Measurements from ENCODE around the gene NBAS.

Gene NBAS

GRCh38 chr2:15145046-15145817 is 415.9 kb downstream of the NBAS start:
- POLR2A ChIA-PET = no interaction called here
- DNase-seq = no peak
- peaks cover 3 to 22% (median 15%) of the 10 kb centered on the region in 4 experiments for H3K4me1 ChIP-seq (ENCODE audit: control extremely low read depth in 1 of 4, control insufficient read depth in 4 of 4, insufficient read depth in 4 of 4, low read length in 3 of 4)
- no peaks in the 10 kb centered on the region for H3K36me3 ChIP-seq (ENCODE audit: control insufficient read depth in 4 of 4, insufficient read depth in 4 of 4, low read length in 3 of 4)
- WGBS (ENCODE audit: insufficient coverage) = 96% methylated on average over 2 of the region's 5 CpGs
- CTCF ChIA-PET = interaction anchor here (1.1 to 1.3 kb wide), 3 partner anchors 10 to 96 kb away, joined by 3 read pairs; no protein-coding TSS in a partner anchor
- H3K4me3 ChIP-seq (ENCODE audit: control insufficient read depth in 1 of 7, extremely low read depth in 1 of 7, insufficient read depth in 4 of 7, low read depth in 2 of 7, low read length in 6 of 7) = no peak overlapping the region
- no peaks in the 10 kb centered on the region for H3K27me3 ChIP-seq (replicated peaks in 2 of 5; ENCODE audit: control insufficient read depth in 4 of 5, insufficient read depth in 5 of 5, low read length in 4 of 5)
- peaks cover 0 to 3% (median 0%) of the 10 kb centered on the region in 5 experiments for H3K9me3 ChIP-seq (ENCODE audit: control extremely low read depth in 1 of 5, control insufficient read depth in 4 of 5, insufficient read depth in 2 of 5, low read depth in 1 of 5, low read length in 4 of 5)
- H3K27ac ChIP-seq (ENCODE audit: insufficient read depth in 1 of 2, low read depth in 1 of 2, low read length in 2 of 2, poor library complexity in 1 of 2, severe bottlenecking in 2 of 2) = no peak overlapping the region

- Histone ChIP-seq H3K27me3 (replicated peaks in 2 of 5; ENCODE audit: control insufficient read depth in 4 of 5, insufficient read depth in 5 of 5, low read length in 4 of 5) (no peaks in the 10 kb centered on the region), H3K4me3 (ENCODE audit: control insufficient read depth in 1 of 7, extremely low read depth in 1 of 7, insufficient read depth in 4 of 7, low read depth in 2 of 7, low read length in 6 of 7) (peak overlapping the region in 2 of 7 experiments; percentile 34 to 54), H3K36me3 (ENCODE audit: control insufficient read depth in 4 of 4, insufficient read depth in 4 of 4, low read length in 3 of 4) (no peaks in the 10 kb centered on the region), H3K9me3 (ENCODE audit: control extremely low read depth in 1 of 5, control insufficient read depth in 4 of 5, insufficient read depth in 2 of 5, low read depth in 1 of 5, low read length in 4 of 5) (peaks cover 0 to 9% (median 0%) of the 10 kb centered on the region in 5 experiments), H3K27ac (ENCODE audit: insufficient read depth in 1 of 2, low read depth in 1 of 2, low read length in 2 of 2, poor library complexity in 1 of 2, severe bottlenecking in 2 of 2) (peak overlapping the region; percentile 59 to 65), H3K4me1 (ENCODE audit: control extremely low read depth in 1 of 4, control insufficient read depth in 4 of 4, insufficient read depth in 4 of 4, low read length in 3 of 4) (peaks cover 3 to 22% (median 15%) of the 10 kb centered on the region in 4 experiments)
- peak; percentile 94 to 100 (median 98) for DNase-seq
- ChIA-PET CTCF (interaction anchor here (0.6 to 0.9 kb wide), 2 partner anchors 16 to 18 kb away, joined by 3 read pairs; no protein-coding TSS in a partner anchor), POLR2A (no interaction called here)
- WGBS (ENCODE audit: insufficient coverage) = 0% methylated on average over 11 of the region's 14 CpGs
These were observed 419.0 kb downstream of the NBAS start for GRCh38 chr2:15142069-15142689.

GRCh38 chr2:15141211-15141610 is 419.9 kb downstream of the NBAS start:
- no peak overlapping the region for H3K4me3 ChIP-seq (ENCODE audit: control insufficient read depth in 1 of 7, extremely low read depth in 1 of 7, insufficient read depth in 4 of 7, low read depth in 2 of 7, low read length in 6 of 7)
- ChIA-PET POLR2A (no interaction called here), CTCF (interaction anchor here (0.6 to 0.9 kb wide), 2 partner anchors 17 to 19 kb away, joined by 3 read pairs; no protein-coding TSS in a partner anchor)
- peaks cover 3 to 22% (median 15%) of the 10 kb centered on the region in 4 experiments for H3K4me1 ChIP-seq (ENCODE audit: control extremely low read depth in 1 of 4, control insufficient read depth in 4 of 4, insufficient read depth in 4 of 4, low read length in 3 of 4)
- peaks cover 0 to 9% (median 0%) of the 10 kb centered on the region in 5 experiments for H3K9me3 ChIP-seq (ENCODE audit: control extremely low read depth in 1 of 5, control insufficient read depth in 4 of 5, insufficient read depth in 2 of 5, low read depth in 1 of 5, low read length in 4 of 5)
- no peak overlapping the region for H3K27ac ChIP-seq (ENCODE audit: insufficient read depth in 1 of 2, low read depth in 1 of 2, low read length in 2 of 2, poor library complexity in 1 of 2, severe bottlenecking in 2 of 2)
- 96% methylated on average over 7 of the region's 7 CpGs for WGBS (ENCODE audit: insufficient coverage)
- H3K27me3 ChIP-seq (replicated peaks in 2 of 5; ENCODE audit: control insufficient read depth in 4 of 5, insufficient read depth in 5 of 5, low read length in 4 of 5) = no peaks in the 10 kb centered on the region
- DNase-seq = peak in 2 of 3 donors; percentile 11 to 24
- H3K36me3 ChIP-seq (ENCODE audit: control insufficient read depth in 4 of 4, insufficient read depth in 4 of 4, low read length in 3 of 4) = no peaks in the 10 kb centered on the region

- H3K36me3 ChIP-seq (ENCODE audit: control insufficient read depth in 4 of 4, insufficient read depth in 4 of 4, low read length in 3 of 4) = no peaks in the 10 kb centered on the region
- peaks cover 0 to 9% (median 3%) of the 10 kb centered on the region in 5 experiments for H3K9me3 ChIP-seq (ENCODE audit: control extremely low read depth in 1 of 5, control insufficient read depth in 4 of 5, insufficient read depth in 2 of 5, low read depth in 1 of 5, low read length in 4 of 5)
- peaks cover 0 to 4% (median under 1%) of the 10 kb centered on the region in 4 experiments for H3K4me1 ChIP-seq (ENCODE audit: control extremely low read depth in 1 of 4, control insufficient read depth in 4 of 4, insufficient read depth in 4 of 4, low read length in 3 of 4)
- 84% methylated on average over 4 of the region's 6 CpGs for WGBS (ENCODE audit: insufficient coverage)
- H3K27me3 ChIP-seq (replicated peaks in 2 of 5; ENCODE audit: control insufficient read depth in 4 of 5, insufficient read depth in 5 of 5, low read length in 4 of 5) = no peaks in the 10 kb centered on the region
- no peak overlapping the region for H3K27ac ChIP-seq (ENCODE audit: insufficient read depth in 1 of 2, low read depth in 1 of 2, low read length in 2 of 2, poor library complexity in 1 of 2, severe bottlenecking in 2 of 2)
- no peak overlapping the region for H3K4me3 ChIP-seq (ENCODE audit: control insufficient read depth in 1 of 7, extremely low read depth in 1 of 7, insufficient read depth in 4 of 7, low read depth in 2 of 7, low read length in 6 of 7)
- ChIA-PET POLR2A (no interaction called here), CTCF (no interaction called here)
- DNase-seq = no peak
These were observed 424.5 kb downstream of the NBAS start for GRCh38 chr2:15136639-15137038.

GRCh38 chr2:15134957-15135356 is 426.2 kb downstream of the NBAS start:
- H3K9me3 ChIP-seq (ENCODE audit: control extremely low read depth in 1 of 5, control insufficient read depth in 4 of 5, insufficient read depth in 2 of 5, low read depth in 1 of 5, low read length in 4 of 5) = peaks cover 0 to 3% (median 2%) of the 10 kb centered on the region in 5 experiments
- no peak for DNase-seq
- no peaks in the 10 kb centered on the region for H3K4me1 ChIP-seq (ENCODE audit: control extremely low read depth in 1 of 4, control insufficient read depth in 4 of 4, insufficient read depth in 4 of 4, low read length in 3 of 4)
- H3K36me3 ChIP-seq (ENCODE audit: control insufficient read depth in 4 of 4, insufficient read depth in 4 of 4, low read length in 3 of 4) = no peaks in the 10 kb centered on the region
- POLR2A ChIA-PET = no interaction called here
- H3K27ac ChIP-seq (ENCODE audit: insufficient read depth in 1 of 2, low read depth in 1 of 2, low read length in 2 of 2, poor library complexity in 1 of 2, severe bottlenecking in 2 of 2) = no peak overlapping the region
- no peaks in the 10 kb centered on the region for H3K27me3 ChIP-seq (replicated peaks in 2 of 5; ENCODE audit: control insufficient read depth in 4 of 5, insufficient read depth in 5 of 5, low read length in 4 of 5)
- H3K4me3 ChIP-seq (ENCODE audit: control insufficient read depth in 1 of 7, extremely low read depth in 1 of 7, insufficient read depth in 4 of 7, low read depth in 2 of 7, low read length in 6 of 7) = no peak overlapping the region
- CTCF ChIA-PET = interaction anchor here (1.0 to 1.8 kb wide), 2 partner anchors 10 to 12 kb away, joined by 3 to 5 read pairs; no protein-coding TSS in a partner anchor
- 95% methylated on average over 3 of the region's 3 CpGs for WGBS (ENCODE audit: insufficient coverage)

GRCh38 chr2:15133461-15133860 is 427.7 kb downstream of the NBAS start:
- no peaks in the 10 kb centered on the region for H3K27me3 ChIP-seq (replicated peaks in 2 of 5; ENCODE audit: control insufficient read depth in 4 of 5, insufficient read depth in 5 of 5, low read length in 4 of 5)
- CTCF ChIA-PET = no interaction called here
- no peak overlapping the region for H3K4me3 ChIP-seq (ENCODE audit: control insufficient read depth in 1 of 7, extremely low read depth in 1 of 7, insufficient read depth in 4 of 7, low read depth in 2 of 7, low read length in 6 of 7)
- H3K4me1 ChIP-seq (ENCODE audit: control extremely low read depth in 1 of 4, control insufficient read depth in 4 of 4, insufficient read depth in 4 of 4, low read length in 3 of 4) = no peaks in the 10 kb centered on the region
- no peaks in the 10 kb centered on the region for H3K36me3 ChIP-seq (ENCODE audit: control insufficient read depth in 4 of 4, insufficient read depth in 4 of 4, low read length in 3 of 4)
- DNase-seq = no peak
- H3K27ac ChIP-seq (ENCODE audit: insufficient read depth in 1 of 2, low read depth in 1 of 2, low read length in 2 of 2, poor library complexity in 1 of 2, severe bottlenecking in 2 of 2) = no peak overlapping the region
- peaks cover 0 to 3% (median 0%) of the 10 kb centered on the region in 5 experiments for H3K9me3 ChIP-seq (ENCODE audit: control extremely low read depth in 1 of 5, control insufficient read depth in 4 of 5, insufficient read depth in 2 of 5, low read depth in 1 of 5, low read length in 4 of 5)
- POLR2A ChIA-PET = no interaction called here

- DNase-seq = no peak
- ChIA-PET CTCF (no interaction called here), POLR2A (no interaction called here)
- Histone ChIP-seq H3K27ac (ENCODE audit: insufficient read depth in 1 of 2, low read depth in 1 of 2, low read length in 2 of 2, poor library complexity in 1 of 2, severe bottlenecking in 2 of 2) (no peak overlapping the region), H3K36me3 (ENCODE audit: control insufficient read depth in 4 of 4, insufficient read depth in 4 of 4, low read length in 3 of 4) (no peaks in the 10 kb centered on the region), H3K9me3 (ENCODE audit: control extremely low read depth in 1 of 5, control insufficient read depth in 4 of 5, insufficient read depth in 2 of 5, low read depth in 1 of 5, low read length in 4 of 5) (peaks cover 0 to 4% (median 0%) of the 10 kb centered on the region in 5 experiments), H3K27me3 (replicated peaks in 2 of 5; ENCODE audit: control insufficient read depth in 4 of 5, insufficient read depth in 5 of 5, low read length in 4 of 5) (no peaks in the 10 kb centered on the region), H3K4me3 (ENCODE audit: control insufficient read depth in 1 of 7, extremely low read depth in 1 of 7, insufficient read depth in 4 of 7, low read depth in 2 of 7, low read length in 6 of 7) (no peak overlapping the region), H3K4me1 (ENCODE audit: control extremely low read depth in 1 of 4, control insufficient read depth in 4 of 4, insufficient read depth in 4 of 4, low read length in 3 of 4) (no peaks in the 10 kb centered on the region)
- WGBS (ENCODE audit: insufficient coverage) = 94% methylated on average over 10 of the region's 10 CpGs
These were observed 432.3 kb downstream of the NBAS start for GRCh38 chr2:15128846-15129245.

All from common myeloid progenitor, CD34-positive (primary cell).